HG03571 (cell line): ENCODE data around the gene PWWP2B.

ENCODE experiments used
- ATAC-seq: cut with Tn5 transposase; IDR thresholded peaks from one replicate; pipeline ENCODE4 v1.9.1; 2021; ENCODE audit not compliant: unreplicated experiment

The PWWP2B gene

GRCh38 chr10:132455986-132456847, 59.2 kb downstream of the PWWP2B start:
- ATAC-seq, result no peak

GRCh38 chr10:132456881-132457280, 59.9 kb downstream of the PWWP2B start:
- no peak for ATAC-seq

GRCh38 chr10:132457328-132458070, 60.5 kb downstream of the PWWP2B start:
- ATAC-seq, result no peak

GRCh38 chr10:132458071-132458585, 61.1 kb downstream of the PWWP2B start:
- ATAC-seq, result no peak

- ATAC-seq, result no peak
These were observed 61.7 kb downstream of the PWWP2B start for GRCh38 chr10:132458586-132459300.

- ATAC-seq, result no peak
These were observed 62.5 kb downstream of the PWWP2B start for GRCh38 chr10:132459301-132460003.

GRCh38 chr10:132460071-132460470, 63.1 kb downstream of the PWWP2B start:
- no peak for ATAC-seq

- no peak for ATAC-seq
These were observed 63.7 kb downstream of the PWWP2B start for GRCh38 chr10:132460691-132461090.

GRCh38 chr10:132461103-132461682, 64.2 kb downstream of the PWWP2B start:
- no peak for ATAC-seq

GRCh38 chr10:132461683-132462231, 64.8 kb downstream of the PWWP2B start:
- ATAC-seq, result no peak

- no peak for ATAC-seq
These were observed 65.7 kb downstream of the PWWP2B start for GRCh38 chr10:132462463-132463332.

- no peak for ATAC-seq
These were observed 66.6 kb downstream of the PWWP2B start for GRCh38 chr10:132463333-132464255.

GRCh38 chr10:132464256-132465192, 67.5 kb downstream of the PWWP2B start:
- no peak for ATAC-seq

- no peak for ATAC-seq
These were observed 68.3 kb downstream of the PWWP2B start for GRCh38 chr10:132465193-132465888.

- ATAC-seq, result no peak
These were observed 69.0 kb downstream of the PWWP2B start for GRCh38 chr10:132465889-132466519.
